GM13976 (cell line): Measurements from ENCODE around the gene LBX1.
"Not testable (repeated sequence)": the region's sequence is repeated elsewhere in the genome, so short reads cannot be mapped to it uniquely, and the experiment has no call there.

Experiments used
- DNase-seq: peaks from one replicate; pipeline ENCODE4 v3.0.0; 2012; ENCODE audit warnings: low spot score
- CTCF ChIP-seq: IDR thresholded peaks from 2 replicates; pipeline ENCODE4 v1.5.1; 2012; ENCODE audit warnings: borderline replicate concordance, mild to moderate bottlenecking; ENCODE audit not compliant: insufficient read depth; ENCODE audit errors: extremely low read depth, missing control alignments, control extremely low read depth
- in situ Hi-C: fragments of 300-500 bp; cut with MboI; formaldehyde crosslinking; loops from one replicate; pipeline ENCODE4 v1.12.0; 2022; ENCODE audit warnings: low sequenced_read_pairs, mixed read lengths, inconsistent platforms; ENCODE audit not compliant: unreplicated experiment

Gene LBX1

GRCh38 chr10:101208543-101208942 is 20.7 kb downstream of the LBX1 start:
- DNase-seq, result no peak
- in situ Hi-C loops, result loop anchor here (25.0 kb wide), 1 partner anchor 354 kb away; no protein-coding TSS in a partner anchor
- no peak for TF ChIP-seq CTCF

- TF ChIP-seq CTCF, result no peak
- in situ Hi-C loops, result loop anchor here (25.0 kb wide), 1 partner anchor 355 kb away; no protein-coding TSS in a partner anchor
Measured at GRCh38 chr10:101207026-101207425, 22.2 kb downstream of the LBX1 start.

DNA sequence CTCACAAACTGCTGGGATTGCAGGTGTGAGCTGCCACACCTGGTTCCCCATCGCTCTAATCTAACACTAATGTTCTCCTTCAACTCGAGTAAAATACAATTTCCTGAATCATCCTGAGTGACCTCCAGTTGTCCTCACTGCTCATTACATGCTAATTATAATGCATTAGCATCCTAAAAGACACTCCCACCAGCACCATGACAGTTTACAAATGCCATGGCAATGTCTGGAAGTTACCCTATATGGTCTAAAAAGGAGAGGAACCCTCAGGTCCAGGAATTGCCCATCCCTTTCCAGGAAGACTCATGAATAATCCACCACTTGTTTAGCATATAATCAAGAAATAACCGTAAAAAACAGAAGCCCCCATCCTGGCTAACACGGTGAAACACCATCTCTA is 26.6 kb downstream of the LBX1 start:
- not testable (repeated sequence) for DNase-seq
- in situ Hi-C loops, result loop anchor here (25.0 kb wide), 1 partner anchor 360 kb away; no protein-coding TSS in a partner anchor

More at GRCh38 chr10:101207026-101207425, 22.2 kb downstream of the LBX1 start:
- no peak for DNase-seq

- in situ Hi-C loops, DNase-seq: not testable (repeated sequence)
Measured at GRCh38 chr10:101198326-101198977, 30.8 kb downstream of the LBX1 start.

GRCh38 chr10:101195921-101196320 is 33.3 kb downstream of the LBX1 start:
- TF ChIP-seq CTCF, result no peak
- in situ Hi-C loops, result no loop called here
- no peak for DNase-seq

DNA sequence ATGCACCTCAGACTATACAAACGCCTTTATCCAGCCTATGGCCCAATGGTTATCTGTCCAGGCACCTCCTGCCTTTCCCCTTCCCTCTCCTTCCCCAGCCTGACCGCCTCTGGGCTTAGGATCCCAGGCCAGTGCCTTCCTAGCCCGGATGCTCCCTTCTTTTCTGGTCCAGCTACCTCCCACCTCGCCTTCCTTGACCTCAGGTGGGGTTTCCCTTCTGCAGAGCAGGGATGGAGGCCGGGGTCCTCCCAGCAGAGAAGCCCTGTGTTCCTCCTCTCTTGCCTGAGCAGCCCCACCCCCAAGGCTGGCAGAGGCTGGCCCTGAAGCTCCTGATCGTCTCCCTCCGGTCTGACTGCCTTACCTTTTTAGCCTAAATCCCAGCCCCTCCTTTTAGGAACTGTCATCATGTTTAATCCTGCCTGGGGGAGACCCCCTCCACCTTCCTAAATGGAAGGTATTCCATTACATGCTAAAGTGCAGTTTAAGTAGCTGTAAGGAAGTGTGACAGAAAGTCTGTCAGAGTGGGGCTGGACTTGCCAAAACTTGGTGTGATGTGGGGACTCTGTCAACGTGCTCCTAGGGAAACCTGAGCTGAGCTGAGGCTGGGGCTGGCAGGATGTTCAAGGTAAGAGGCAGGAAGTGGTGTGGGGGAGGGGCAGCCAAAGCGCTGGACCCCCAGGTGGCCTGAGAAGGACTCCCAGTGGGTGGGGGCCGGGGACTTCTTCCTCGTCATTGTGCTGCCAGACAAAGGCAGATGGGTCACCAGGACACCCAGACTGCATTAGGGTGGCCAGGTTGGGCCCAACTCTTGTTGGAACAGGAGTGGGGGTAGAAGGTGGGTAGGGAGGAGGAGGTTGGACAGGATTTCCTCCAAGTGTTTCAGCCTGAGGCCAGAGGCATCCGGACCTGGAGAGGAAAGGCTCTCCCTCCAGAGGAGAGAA is 39.5 kb downstream of the LBX1 start:
- no peak for DNase-seq
- in situ Hi-C loops, result no loop called here
- no peak for TF ChIP-seq CTCF

DNA sequence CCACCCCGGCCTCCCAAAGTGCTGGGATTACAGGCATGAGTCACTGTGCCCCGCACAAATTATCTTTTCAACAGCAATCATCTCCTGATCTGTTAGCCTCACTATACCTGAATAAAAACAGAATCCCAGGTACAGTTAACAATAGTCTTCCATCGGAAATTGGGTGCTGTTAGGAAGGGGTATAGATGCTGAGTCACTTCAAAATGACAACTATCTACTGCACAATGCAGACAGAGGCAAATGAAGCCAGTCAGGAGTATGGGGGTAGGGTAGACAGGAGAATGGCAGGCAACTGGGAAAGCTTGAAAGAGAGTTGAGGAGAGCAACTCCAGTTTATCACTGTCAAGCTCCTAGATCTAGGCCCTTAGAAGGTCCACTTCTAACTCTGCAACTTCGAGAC is 40.3 kb downstream of the LBX1 start:
- in situ Hi-C loops, result no loop called here
- no peak for DNase-seq

More for the DNA sequence above, 40.3 kb downstream of the LBX1 start:
- no peak for TF ChIP-seq CTCF
